ENCODE measurements around the gene NKPD1. TPM values are rescaled to one million over a fixed set of nuclear protein-coding genes. Genes with fewer than 3 reads are reported as not detected.
A peak's percentile ranks its signal among the peaks of the same experiment; 100 is the strongest.

NKPD1 gene
- total and polyA plus RNA-seq, 9 of the 15 experiments (the other 6 are each of a cell fraction or from before 2014, with no cell fraction given), result 0.03 to 0.09 (median 0.04) TPM; not detected in 5

GRCh38 chr19:45113628-45114027, 47.2 kb downstream of the NKPD1 start (continued):
- TF ChIP-seq FOXK2 (conservative IDR thresholded peaks at IDR 0.05 in 1 of 2, IDR thresholded peaks at IDR 0.05 in 1 of 2; ENCODE audit: low read depth in 2 of 2), result no peak
- TF ChIP-seq CHD2 (IDR thresholded peaks at IDR 0.05; ENCODE audit: low read depth, low read length), result no peak
- no peak for TF ChIP-seq ZNF282 (CRISPR knock-in tag; IDR thresholded peaks at IDR 0.05)
- no peak for TF ChIP-seq ZNF707 (CRISPR knock-in tag; conservative IDR thresholded peaks at IDR 0.05)
- TF ChIP-seq KAT2B (IDR thresholded peaks at IDR 0.05; ENCODE audit: low read depth, low read length), result no peak
- no peak for TF ChIP-seq MBD2 (IDR thresholded peaks at IDR 0.05; ENCODE audit: borderline replicate concordance, low read depth)
- no peak for TF ChIP-seq RBM15 (IDR thresholded peaks at IDR 0.05; ENCODE audit: insufficient read depth, low read length)
- no peak for TF ChIP-seq ZNF436 (CRISPR knock-in tag; IDR thresholded peaks at IDR 0.05)

- ChIA-PET CTCF (ENCODE audit: low intra/inter-chr PET ratio) (no interaction called here), POLR2A (interaction anchor here (0.5 to 1.4 kb wide), 6 partner anchors 9 to 135 kb away, joined by 3 to 6 read pairs (median 4); no protein-coding TSS in a partner anchor)
- H4K20me1 ChIP-seq (replicated peaks; ENCODE audit: control insufficient read depth, insufficient read depth, low read length), result peaks cover 20% of the 10 kb centered on the region; the same call in 1 of the 2 replicates
- 90% methylated on average over 10 of the region's 11 CpGs for WGBS (ENCODE audit: insufficient coverage, low coverage, missing lambda C conversion rate)
- no peak for ATAC-seq
- no peak for DNase-seq (ENCODE audit: extremely low read depth in 1 of 4, low spot score in 3 of 4)
- 0 out of 4 replicates have a peak overlapping the region, but pooled peaks of 1 of the 2 experiments have one; percentile 22 for H3K9ac ChIP-seq (ENCODE audit: insufficient read depth in 1 of 2, low read depth in 2 of 2, low read length in 2 of 2)
- intact Hi-C loops (cut with micrococcal nuclease), result no loop called here
- peaks cover 5% of the 10 kb centered on the region for H3K9me1 ChIP-seq (ENCODE audit: control insufficient read depth, insufficient read depth, low read length)
- no peaks in the 10 kb centered on the region for H3K9me3 ChIP-seq (replicated peaks; ENCODE audit: control insufficient read depth, insufficient read depth, low read depth, low read length)
- no peaks in the 10 kb centered on the region for H3K27me3 ChIP-seq (ENCODE audit: control insufficient read depth in 2 of 2, insufficient read depth in 2 of 2, low read length in 2 of 2)
- no peak overlapping the region for H3K4me3 ChIP-seq
- H3K27ac ChIP-seq (ENCODE audit: extremely low read depth, low read depth, low read length), result no peak overlapping the region
- H2AFZ ChIP-seq (ENCODE audit: low read depth, low read length), result no peak overlapping the region
- in situ Hi-C loops (cut with MboI), result no loop called here
- BruUV-seq (replicated peaks), result no TSS peak
- H3K79me2 ChIP-seq (ENCODE audit: control insufficient read depth, insufficient read depth, low read length), result peaks cover 82% of the 10 kb centered on the region
- H3K4me2 ChIP-seq (ENCODE audit: insufficient read depth, low read length), result no peak overlapping the region
- no peak for FAIRE-seq
- peaks cover 8 to 26% of the 10 kb centered on the region in 2 experiments; a peak in 4 of 5 replicates for H3K4me1 ChIP-seq (replicated peaks in 1 of 2; ENCODE audit: control insufficient read depth in 2 of 2, insufficient read depth in 2 of 2, low read length in 2 of 2)
- peaks cover 23% of the 10 kb centered on the region; the same call in 2 of the 3 replicates for H3K36me3 ChIP-seq (ENCODE audit: control insufficient read depth, insufficient read depth, low read length)
- TF ChIP-seq STAT5B (CRISPR knock-in tag; IDR thresholded peaks at IDR 0.05) (no peak), DNMT1 (IDR thresholded peaks at IDR 0.05) (no peak), DACH1 (IDR thresholded peaks at IDR 0.05; ENCODE audit: partially characterized antibody) (no peak), CEBPZ (IDR thresholded peaks at IDR 0.05; ENCODE audit: borderline replicate concordance, low read depth, low read length) (no peak), GTF2B (IDR thresholded peaks at IDR 0.05; ENCODE audit: extremely low read depth, insufficient read length) (no peak), HEY1 (CRISPR knock-in tag; IDR thresholded peaks at IDR 0.05; ENCODE audit: borderline replicate concordance) (no peak), TRIM24 (IDR thresholded peaks at IDR 0.05) (no peak), SMARCB1 (IDR thresholded peaks at IDR 0.05; ENCODE audit: insufficient read length, low read depth) (no peak), NR4A1 (CRISPR knock-in tag; IDR thresholded peaks at IDR 0.05) (no peak), NR4A1 (tag; IDR thresholded peaks at IDR 0.05) (no peak)
Measured at GRCh38 chr19:45112111-45112827, 48.5 kb downstream of the NKPD1 start.

Data from K562 (cell line).